H1 (cell line): ENCODE data around the gene MYO16. TPM values are rescaled to one million over a fixed set of nuclear protein-coding genes. Genes with fewer than 3 reads are reported as not detected.

Source experiments
- CTCF ChIA-PET: fragments of 300-600 bp; sonication (Branson Sonifier 250); formaldehyde crosslinking; loops from one replicate; lab custom pipeline; 2021; ENCODE audit not compliant: partially characterized antibody; lab: Charles Lee
- POLR2A ChIA-PET: fragments of 300-600 bp; sonication (Branson Sonifier 250); formaldehyde crosslinking; loops from one replicate; lab custom pipeline; 2021; ENCODE audit warnings: inconsistent platforms; ENCODE audit not compliant: partially characterized antibody; lab: Charles Lee
- DNase-seq, 2 experiments: peaks; one replicate each; pipeline versions ENCODE4 v3.0.0 to v3.0.0-alpha.2; 2010 to 2022; ENCODE audit warnings: low spot score in 2 of 2, low read depth in 1 of 2, mixed read lengths in 1 of 2
- FAIRE-seq: peaks from 2 replicates; lab custom pipeline; 2011; peaks lifted over from hg19 to GRCh38; lab: Jason Lieb, UNC
- H2AFZ ChIP-seq: 2 replicates; pipeline ENCODE4 v1.8.1; 2012; ENCODE audit warnings: low read length, inconsistent platforms
- H2AK5ac ChIP-seq: 2 replicates; pipeline ENCODE4 v1.6.1; 2013; ENCODE audit warnings: low read depth, low read length
- H2BK120ac ChIP-seq: replicated peaks from 2 replicates; pipeline ENCODE3; 2013; ENCODE audit warnings: low read depth, low read length, inconsistent platforms
- H2BK12ac ChIP-seq: 2 replicates; pipeline ENCODE4 v1.6.1; 2013; ENCODE audit warnings: low read depth, low read length
- H2BK15ac ChIP-seq: 2 replicates; pipeline ENCODE4 v1.6.1; 2013; ENCODE audit warnings: low read length
- H2BK20ac ChIP-seq: 2 replicates; pipeline ENCODE4 v1.6.1; 2013; ENCODE audit warnings: low read length
- H2BK5ac ChIP-seq: 2 replicates; pipeline ENCODE4 v1.6.1; 2013; ENCODE audit warnings: low read depth, low read length
- H3K14ac ChIP-seq: 2 replicates; pipeline ENCODE4 v1.6.1; 2013; ENCODE audit warnings: inconsistent platforms; ENCODE audit not compliant: insufficient read length
- H3K18ac ChIP-seq: 2 replicates; pipeline ENCODE4 v1.6.1; 2013; ENCODE audit warnings: low read length; ENCODE audit errors: extremely low read depth
- H3K23ac ChIP-seq: 2 replicates; pipeline ENCODE4 v1.6.1; 2013; ENCODE audit warnings: inconsistent platforms; ENCODE audit not compliant: insufficient read length
- H3K23me2 ChIP-seq: 2 replicates; pipeline ENCODE4 v1.6.1; 2013; ENCODE audit warnings: low read depth, low read length
- H3K27ac ChIP-seq: 2 replicates; pipeline ENCODE4 v1.6.1; 2011; ENCODE audit warnings: low read depth, low read length, inconsistent platforms
- H3K27me3 ChIP-seq, 4 experiments: replicated peaks in 1 of 4; 1 replicate in 1 of 4; 2 replicates in 3 of 4; pipeline versions ENCODE4 v1.6.1 to v1.8.1; 2011 to 2013; ENCODE audit warnings: low read length in 3 of 4, mild to moderate bottlenecking in 3 of 4, inconsistent platforms in 2 of 4, mixed read lengths in 2 of 4, moderate library complexity in 1 of 4; ENCODE audit not compliant: control insufficient read depth in 3 of 4, insufficient read depth in 3 of 4; ENCODE audit errors: extremely low read depth in 1 of 4
- H3K36me3 ChIP-seq, 4 experiments: 2 replicates each; pipeline versions ENCODE4 v1.6.1 to v1.8.1; 2011 to 2013; ENCODE audit warnings: mild to moderate bottlenecking in 4 of 4, low read length in 3 of 4, moderate library complexity in 2 of 4, control low read depth in 1 of 4, inconsistent platforms in 1 of 4; ENCODE audit not compliant: insufficient read depth in 4 of 4, control insufficient read depth in 2 of 4
- H3K4ac ChIP-seq: replicated peaks from 2 replicates; pipeline ENCODE3; 2013; ENCODE audit warnings: low read length, low read depth, mixed read lengths, inconsistent platforms; ENCODE audit not compliant: insufficient read length
- H3K4me1 ChIP-seq, 4 experiments: replicated peaks in 1 of 4; 1 replicate in 1 of 4; 2 replicates in 3 of 4; pipeline versions ENCODE4 v1.6.1 to v1.8.1; 2011 to 2013; ENCODE audit warnings: low read length in 3 of 4, inconsistent platforms in 2 of 4, mixed read lengths in 1 of 4; ENCODE audit not compliant: insufficient read depth in 4 of 4, control insufficient read depth in 3 of 4
- H3K4me2 ChIP-seq, 2 experiments: 2 replicates each; pipeline versions ENCODE4 v1.6.1 to v1.8.1; 2011 to 2013; ENCODE audit warnings: low read depth in 2 of 2, low read length in 2 of 2, control low read depth in 1 of 2, inconsistent platforms in 1 of 2, mild to moderate bottlenecking in 1 of 2; ENCODE audit not compliant: insufficient read depth in 1 of 2
- H3K4me3 ChIP-seq, 4 experiments: fragments of 200-600, 300-600 bp in 1 of 4; sonication (generic), shearing (Covaris generic), sonication (Bioruptor Twin) in 1 of 4; 2 replicates each; pipeline versions ENCODE4 v1.5.1 to v1.8.1; 2011 to 2016; ENCODE audit warnings: low read length in 4 of 4, low read depth in 3 of 4, control low read depth in 2 of 4, inconsistent platforms in 2 of 4, mild to moderate bottlenecking in 2 of 4, mixed read lengths in 1 of 4, moderate library complexity in 1 of 4; ENCODE audit not compliant: insufficient read depth in 2 of 4; ENCODE audit errors: extremely low read depth in 1 of 4
- H3K56ac ChIP-seq: replicated peaks from 2 replicates; pipeline ENCODE3; 2013; ENCODE audit warnings: low read depth, mild to moderate bottlenecking, mixed read lengths, low read length, inconsistent platforms; ENCODE audit not compliant: insufficient read length
- H3K79me1 ChIP-seq: 2 replicates; pipeline ENCODE4 v1.6.1; 2013; ENCODE audit warnings: low read depth, low read length, control low read depth
- H3K79me2 ChIP-seq, 2 experiments: 2 replicates each; pipeline versions ENCODE4 v1.6.1 to v1.8.1; 2012 to 2013; ENCODE audit warnings: low read length in 2 of 2, mild to moderate bottlenecking in 2 of 2, inconsistent platforms in 1 of 2; ENCODE audit not compliant: insufficient read depth in 2 of 2, control insufficient read depth in 1 of 2
- H3K9ac ChIP-seq, 4 experiments: replicated peaks in 1 of 4; 1 replicate in 1 of 4; 2 replicates in 3 of 4; pipeline versions ENCODE4 v1.6.1 to v1.8.1; 2011 to 2013; ENCODE audit warnings: low read depth in 3 of 4, low read length in 3 of 4, control low read depth in 2 of 4, mild to moderate bottlenecking in 2 of 4, moderate library complexity in 2 of 4, inconsistent platforms in 1 of 4; ENCODE audit errors: extremely low read depth in 1 of 4
- H3K9me3 ChIP-seq, 2 experiments: 2 replicates each; pipeline versions ENCODE4 v1.6.1 to v1.8.1; 2012 to 2013; ENCODE audit warnings: mild to moderate bottlenecking in 2 of 2, moderate library complexity in 2 of 2, control low read depth in 1 of 2, inconsistent platforms in 1 of 2, low read depth in 1 of 2, low read length in 1 of 2, mixed read lengths in 1 of 2; ENCODE audit not compliant: insufficient read depth in 2 of 2
- H4K20me1 ChIP-seq, 2 experiments: replicated peaks in 1 of 2; 2 replicates each; pipeline versions ENCODE3 to v1.8.1; 2011 to 2013; ENCODE audit warnings: inconsistent platforms in 2 of 2, low read length in 2 of 2, mild to moderate bottlenecking in 1 of 2; ENCODE audit not compliant: insufficient read depth in 2 of 2, control insufficient read depth in 1 of 2
- H4K5ac ChIP-seq: 2 replicates; pipeline ENCODE4 v1.6.1; 2013; ENCODE audit warnings: low read length, low read depth, mixed read lengths, inconsistent platforms; ENCODE audit not compliant: insufficient read length
- H4K8ac ChIP-seq: 2 replicates; pipeline ENCODE4 v1.8.0; 2013; ENCODE audit warnings: mild to moderate bottlenecking, moderate library complexity, low read length, inconsistent platforms; ENCODE audit not compliant: insufficient read depth; ENCODE audit errors: extremely low read depth
- H4K91ac ChIP-seq: replicated peaks from 2 replicates; pipeline ENCODE3; 2013; ENCODE audit warnings: low read length, mixed read lengths, inconsistent platforms; ENCODE audit not compliant: insufficient read length
- ASH2L ChIP-seq: fragments of 200-600, 300-600 bp; sonication (generic); IDR thresholded peaks from one replicate; pipeline ENCODE4 v1.7.1; 2017; ENCODE audit warnings: low read length
- ATF2 ChIP-seq: IDR thresholded peaks from 2 replicates; pipeline ENCODE4 v1.6.1; 2012; ENCODE audit warnings: low read length, inconsistent platforms
- BRCA1 ChIP-seq: IDR thresholded peaks from 2 replicates; pipeline ENCODE4 v1.6.1; 2012; ENCODE audit warnings: low read depth, low read length, improper control_type of control experiment
- KDM4A ChIP-seq: IDR thresholded peaks from one replicate; pipeline ENCODE4 v1.7.1; 2012; ENCODE audit warnings: low read depth, mild to moderate bottlenecking, moderate library complexity, low read length, inconsistent platforms; ENCODE audit not compliant: severe bottlenecking
- MAX ChIP-seq: IDR thresholded peaks from 2 replicates; pipeline ENCODE4 v1.6.1; 2012; ENCODE audit warnings: inconsistent platforms
- POLR2A ChIP-seq, 2 experiments: IDR thresholded peaks; 1 replicate in 1 of 2; 2 replicates in 1 of 2; pipeline ENCODE4 v1.6.1; 2011; ENCODE audit warnings: low read depth in 2 of 2, low read length in 2 of 2, mild to moderate bottlenecking in 2 of 2; ENCODE audit errors: control extremely low read depth in 1 of 2
- POU5F1 ChIP-seq: IDR thresholded peaks from 2 replicates; pipeline ENCODE4 v1.6.1; 2011; ENCODE audit warnings: low read depth, mild to moderate bottlenecking, low read length, moderate library complexity
- RAD21 ChIP-seq, 2 experiments: IDR thresholded peaks in 1 of 2; conservative IDR thresholded peaks in 1 of 2; 2 replicates each; pipeline ENCODE4 v1.6.1; 2011; ENCODE audit warnings: low read depth in 2 of 2, low read length in 2 of 2, improper control_type of control experiment in 1 of 2, inconsistent platforms in 1 of 2, mild to moderate bottlenecking in 1 of 2, moderate library complexity in 1 of 2
- SIN3A ChIP-seq, 2 experiments: IDR thresholded peaks in 1 of 2; conservative IDR thresholded peaks in 1 of 2; 2 replicates each; pipeline ENCODE4 v1.6.1; 2011 to 2012; ENCODE audit warnings: low read length in 2 of 2, improper control_type of control experiment in 1 of 2, low read depth in 1 of 2, mild to moderate bottlenecking in 1 of 2
- SIX5 ChIP-seq: IDR thresholded peaks from 2 replicates; pipeline ENCODE4 v1.6.1; 2011; ENCODE audit warnings: mild to moderate bottlenecking, low read depth, low read length
- TCF12 ChIP-seq: IDR thresholded peaks from 2 replicates; pipeline ENCODE4 v1.6.1; 2011; ENCODE audit warnings: low read depth, mild to moderate bottlenecking, low read length
- WGBS, 2 experiments: shearing (Covaris generic) in 1 of 2; methylation state at CpG; one replicate each; pipeline versions ENCODE4 v1.1.6 to v1.1.7; 2013 to 2015; ENCODE audit warnings: low lambda C conversion rate in 2 of 2, mixed read lengths in 2 of 2, inconsistent platforms in 1 of 2, low coverage in 1 of 2, missing lambda C conversion rate in 1 of 2; ENCODE audit not compliant: insufficient replicate concordance in 2 of 2, insufficient coverage in 1 of 2, insufficient read length in 1 of 2; ENCODE audit errors: extremely low coverage in 1 of 2, missing lambda C conversion rate in 1 of 2; 5-methylcytosine and 5-hydroxymethylcytosine counted together
- polyA plus RNA-seq, 7 experiments: library from polyadenylated mRNA; depleted of rRNA in 3 of 7; stranded (reverse) in 5 of 7; unstranded in 2 of 7; fragments of >200 nt in 5 of 7; fragments of 200-250 nt in 2 of 7; gene quantifications; 1 replicate in 5 of 7; 2 replicates in 1 of 7; 4 replicates in 1 of 7; pipeline versions ENCODE4 v1.2.1 to v1.2.3, GENCODE V29; 2011 to 2013; ENCODE audit warnings: missing spikeins in 2 of 7, mixed read lengths in 2 of 7
- total RNA-seq: library from RNA; stranded (reverse); fragmentation: NEBNext Ultra II Directional; extraction: Animal tissue kit (Norgen Biotek cat#: 25700); gene quantifications from 2 replicates; pipeline ENCODE4 v1.2.1, GENCODE V29; 2021

Gene MYO16
- total and polyA plus RNA-seq, 2 of the 8 experiments (the other 6 are each of a cell fraction or from before 2014, with no cell fraction given) = 0.02 to 0.22 TPM

GRCh38 chr13:108889324-108889984 lies 260.0 kb downstream of the MYO16 start:
- Histone ChIP-seq H3K27ac (no peak overlapping the region), H2AK5ac (no peak overlapping the region), H4K5ac (no peak overlapping the region), H3K79me1 (no peaks in the 10 kb centered on the region), H3K27me3 (no peaks in the 10 kb centered on the region), H3K4me2 (no peak overlapping the region), H3K23me2 (no peaks in the 10 kb centered on the region), H4K20me1 (no peaks in the 10 kb centered on the region), H3K9ac (no peak overlapping the region), H2AFZ (no peak overlapping the region), H2BK15ac (no peak overlapping the region), H3K79me2 (no peaks in the 10 kb centered on the region), H3K14ac (no peak overlapping the region), H3K4me3 (no peak overlapping the region), H3K9me3 (no peaks in the 10 kb centered on the region), H2BK12ac (no peak overlapping the region), H4K91ac (no peak overlapping the region), H3K36me3 (no peaks in the 10 kb centered on the region), H4K8ac (no peak overlapping the region), H3K18ac (no peak overlapping the region), H2BK5ac (no peak overlapping the region), H3K56ac (no peak overlapping the region), H3K4ac (no peak overlapping the region), H3K23ac (no peak overlapping the region), H3K4me1 (no peaks in the 10 kb centered on the region), H2BK20ac (no peak overlapping the region), H2BK120ac (no peak overlapping the region)
- FAIRE-seq (no peak), DNase-seq (no peak)
- POLR2A ChIA-PET = no interaction called here
- WGBS, 2 experiments = 89% methylated on average over 2 of the region's 2 CpGs; no CpG with 5 or more reads in 1 of the 2 experiments
- CTCF ChIA-PET = interaction anchor here (1.0 to 1.2 kb wide), 2 partner anchors 8 to 160 kb away, joined by 3 read pairs; no protein-coding TSS in a partner anchor
- no peak for TF ChIP-seq ATF2
- TF ChIP-seq TCF12 = no peak
- no peak for TF ChIP-seq MAX
- no peak for TF ChIP-seq BRCA1
- TF ChIP-seq POLR2A (IDR thresholded peaks at IDR 0.05; ENCODE audit: control extremely low read depth in 1 of 2, low read depth in 2 of 2, low read length in 2 of 2) = no peak
- TF ChIP-seq ASH2L = no peak
- TF ChIP-seq SIX5 = no peak
- TF ChIP-seq POU5F1 = no peak
- TF ChIP-seq RAD21 (IDR thresholded peaks at IDR 0.05 in 1 of 2, conservative IDR thresholded peaks at IDR 0.05 in 1 of 2; ENCODE audit: low read depth in 2 of 2, low read length in 2 of 2) = no peak
- TF ChIP-seq SIN3A (conservative IDR thresholded peaks at IDR 0.05 in 1 of 2, IDR thresholded peaks at IDR 0.05 in 1 of 2; ENCODE audit: low read depth in 1 of 2, low read length in 2 of 2) = no peak
- no peak for TF ChIP-seq KDM4A
